CD4-positive, alpha-beta T cell (primary cell): Measurements from ENCODE around the gene PDCD10. TPM values are rescaled to one million over a fixed set of nuclear protein-coding genes. Genes with fewer than 3 reads are reported as not detected.

ENCODE experiments used
- ATAC-seq: fragments of 200-7000 bp; cut with Tn5 transposase; one replicate; pipeline ENCODE4 v1.10.0; 2022; ENCODE audit warnings: mild to moderate bottlenecking; ENCODE audit not compliant: poor library complexity
- CTCF ChIA-PET: fragments of 350-600 bp; sonication (Branson Sonifier 250); formaldehyde crosslinking; loops from one replicate; lab custom pipeline; 2021; ENCODE audit warnings: antibody characterized with exemption, inconsistent platforms; lab: Charles Lee
- POLR2A ChIA-PET: fragments of 350-600 bp; sonication (Branson Sonifier 250); formaldehyde crosslinking; loops from one replicate; lab custom pipeline; 2021; ENCODE audit warnings: antibody characterized with exemption, inconsistent platforms; lab: Charles Lee
- DNase-seq, 14 experiments: peaks; one replicate each; pipeline ENCODE4 v3.0.0-alpha.2; 2013 to 2020; ENCODE audit warnings: mixed read lengths in 2 of 14
- H3K27ac ChIP-seq, 2 donors: one replicate each; pipeline versions ENCODE4 v1.5.1 to v1.7.0; 2013; ENCODE audit warnings: low read length in 2 of 2, low read depth in 1 of 2, mild to moderate bottlenecking in 1 of 2
- H3K27me3 ChIP-seq, 2 experiments: 1 replicate in 1 of 2; 2 replicates in 1 of 2; pipeline versions ENCODE4 v1.6.1 to v1.7.0; 2013; ENCODE audit warnings: low read length in 2 of 2, control low read depth in 1 of 2, mild to moderate bottlenecking in 1 of 2, moderate library complexity in 1 of 2; ENCODE audit not compliant: insufficient read depth in 2 of 2, control insufficient read depth in 1 of 2
- H3K36me3 ChIP-seq: one replicate; pipeline ENCODE4 v1.6.1; 2013; ENCODE audit warnings: low read length, control low read depth; ENCODE audit not compliant: insufficient read depth
- H3K4me1 ChIP-seq: one replicate; pipeline ENCODE4 v1.6.1; 2013; ENCODE audit warnings: low read length, control low read depth; ENCODE audit not compliant: insufficient read depth
- H3K4me3 ChIP-seq: one replicate; pipeline ENCODE4 v1.5.1; 2013; ENCODE audit warnings: mild to moderate bottlenecking, low read length, moderate library complexity
- H3K9me3 ChIP-seq, 2 experiments: 1 replicate in 1 of 2; 2 replicates in 1 of 2; pipeline versions ENCODE4 v1.6.1 to v1.7.0; 2013; ENCODE audit warnings: low read length in 2 of 2, mild to moderate bottlenecking in 2 of 2, control low read depth in 1 of 2, moderate library complexity in 1 of 2; ENCODE audit not compliant: control insufficient read depth in 1 of 2, insufficient read depth in 1 of 2
- H3K27ac Mint-ChIP-seq: one replicate; pipeline ENCODE4 v1.8.0; 2020; ENCODE audit warnings: mixed read lengths
- H3K27me3 Mint-ChIP-seq: one replicate; pipeline ENCODE4 v1.8.0; 2021; ENCODE audit warnings: mixed read lengths
- H3K36me3 Mint-ChIP-seq: one replicate; pipeline ENCODE4 v1.8.0; 2021; ENCODE audit warnings: low read depth, mixed read lengths
- H3K4me1 Mint-ChIP-seq: one replicate; pipeline ENCODE4 v1.8.0; 2021; ENCODE audit warnings: low read depth, mixed read lengths
- H3K4me3 Mint-ChIP-seq: one replicate; pipeline ENCODE4 v1.8.0; 2020; ENCODE audit warnings: mild to moderate bottlenecking, mixed read lengths
- H3K9me3 Mint-ChIP-seq: one replicate; pipeline ENCODE4 v1.8.0; 2020; ENCODE audit warnings: mixed read lengths
- intact Hi-C, 2 experiments: fragments of 100-400 bp; cut with DNase I in 1 of 2; cut with micrococcal nuclease in 1 of 2; formaldehyde crosslinking; loops; one replicate each; pipeline versions ENCODE4 v1.15.1 to v1.9.0; 2023 to 2025; cut with DNase I, micrococcal nuclease
- total RNA-seq, 174 experiments: library from RNA in 2 of 174; stranded (reverse) in 2 of 174; gene quantifications; one replicate each; pipeline ENCODE4 v1.2.3 and lab custom pipeline; 2021 to 2026
- TF ChIP-seq, protein P1 (sequence below): fragments of 200-600 bp; IDR thresholded peaks from one replicate; pipeline ENCODE4 v1.8.0; 2022; ENCODE audit warnings: antibody characterized with exemption, mild to moderate bottlenecking

PDCD10 gene
- total RNA-seq, 2 experiments from 2014 or later = 19.0 to 22.8 TPM

DNA sequence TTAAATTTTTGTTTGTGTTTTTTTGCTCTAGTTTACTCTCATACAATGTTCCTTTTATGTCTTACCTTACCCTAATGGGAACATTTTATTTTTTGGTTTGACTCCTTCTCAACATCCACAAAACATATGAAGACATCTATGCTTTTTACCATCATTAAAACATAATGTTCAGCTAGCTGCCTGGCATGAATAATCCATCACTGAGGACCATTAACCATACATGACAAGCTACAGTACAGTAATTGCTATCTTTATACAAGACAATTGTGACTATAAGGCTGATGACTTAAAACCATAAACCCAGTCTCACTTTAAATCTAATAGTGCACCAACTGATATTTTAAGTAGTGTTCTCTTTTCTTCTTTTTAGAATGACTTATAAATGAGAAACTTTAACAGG is 14.5 kb upstream of the PDCD10 start:
- intact Hi-C loops = no loop called here
- Histone ChIP-seq H3K36me3 (no peaks in the 10 kb centered on the region), H3K27me3 (no peaks in the 10 kb centered on the region), H3K27ac (no peak overlapping the region), H3K4me3 (no peak overlapping the region), H3K9me3 (no peaks in the 10 kb centered on the region), H3K4me1 (no peaks in the 10 kb centered on the region)
- ChIA-PET POLR2A (no interaction called here), CTCF (interaction anchor here (0.8 kb wide), 1 partner anchor 13 kb away, joined by 4 read pairs; no protein-coding TSS in a partner anchor)
- Mint-ChIP-seq H3K4me1 (peaks cover 9% of the 10 kb centered on the region), H3K27ac (no peak overlapping the region), H3K36me3 (no peaks in the 10 kb centered on the region), H3K4me3 (no peak overlapping the region), H3K9me3 (no peaks in the 10 kb centered on the region), H3K27me3 (no peaks in the 10 kb centered on the region)
- DNase-seq (no peak), ATAC-seq (no peak)
- TF ChIP-seq, protein P1, sequence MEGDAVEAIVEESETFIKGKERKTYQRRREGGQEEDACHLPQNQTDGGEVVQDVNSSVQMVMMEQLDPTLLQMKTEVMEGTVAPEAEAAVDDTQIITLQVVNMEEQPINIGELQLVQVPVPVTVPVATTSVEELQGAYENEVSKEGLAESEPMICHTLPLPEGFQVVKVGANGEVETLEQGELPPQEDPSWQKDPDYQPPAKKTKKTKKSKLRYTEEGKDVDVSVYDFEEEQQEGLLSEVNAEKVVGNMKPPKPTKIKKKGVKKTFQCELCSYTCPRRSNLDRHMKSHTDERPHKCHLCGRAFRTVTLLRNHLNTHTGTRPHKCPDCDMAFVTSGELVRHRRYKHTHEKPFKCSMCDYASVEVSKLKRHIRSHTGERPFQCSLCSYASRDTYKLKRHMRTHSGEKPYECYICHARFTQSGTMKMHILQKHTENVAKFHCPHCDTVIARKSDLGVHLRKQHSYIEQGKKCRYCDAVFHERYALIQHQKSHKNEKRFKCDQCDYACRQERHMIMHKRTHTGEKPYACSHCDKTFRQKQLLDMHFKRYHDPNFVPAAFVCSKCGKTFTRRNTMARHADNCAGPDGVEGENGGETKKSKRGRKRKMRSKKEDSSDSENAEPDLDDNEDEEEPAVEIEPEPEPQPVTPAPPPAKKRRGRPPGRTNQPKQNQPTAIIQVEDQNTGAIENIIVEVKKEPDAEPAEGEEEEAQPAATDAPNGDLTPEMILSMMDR = no peak

DNA sequence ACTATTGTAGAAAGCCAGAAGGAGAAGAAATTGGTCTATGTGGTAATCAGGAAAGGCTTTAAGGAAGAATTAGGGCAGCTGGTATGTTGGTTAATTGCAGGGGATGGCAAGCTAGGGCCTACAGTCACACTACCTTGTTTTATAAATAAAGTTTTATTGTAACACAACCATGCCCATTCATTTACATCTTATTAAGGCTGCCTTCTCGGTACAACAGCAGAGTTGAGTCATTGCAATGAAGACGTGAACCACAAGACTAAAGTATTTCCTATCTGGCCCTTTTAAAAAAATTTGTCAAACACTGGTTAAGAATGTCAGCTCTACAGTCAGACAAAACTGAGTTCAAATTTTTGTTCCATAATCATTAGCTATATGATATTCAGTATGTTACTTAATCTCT is 9.1 kb upstream of the PDCD10 start:
- intact Hi-C loops = no loop called here
- DNase-seq (no peak), ATAC-seq (no peak)
- TF ChIP-seq, protein P1 = no peak
- ChIA-PET CTCF (interaction anchor here (0.6 kb wide), 1 partner anchor 22 kb away, joined by 3 read pairs; no protein-coding TSS in a partner anchor), POLR2A (no interaction called here)
- Mint-ChIP-seq H3K27ac (no peak overlapping the region), H3K9me3 (no peaks in the 10 kb centered on the region), H3K36me3 (no peaks in the 10 kb centered on the region), H3K4me1 (peaks cover 7% of the 10 kb centered on the region), H3K27me3 (no peaks in the 10 kb centered on the region), H3K4me3 (no peak overlapping the region)
- Histone ChIP-seq H3K9me3 (no peaks in the 10 kb centered on the region), H3K4me3 (no peak overlapping the region), H3K27ac (no peak overlapping the region), H3K4me1 (no peaks in the 10 kb centered on the region), H3K27me3 (no peaks in the 10 kb centered on the region), H3K36me3 (no peaks in the 10 kb centered on the region)

DNA sequence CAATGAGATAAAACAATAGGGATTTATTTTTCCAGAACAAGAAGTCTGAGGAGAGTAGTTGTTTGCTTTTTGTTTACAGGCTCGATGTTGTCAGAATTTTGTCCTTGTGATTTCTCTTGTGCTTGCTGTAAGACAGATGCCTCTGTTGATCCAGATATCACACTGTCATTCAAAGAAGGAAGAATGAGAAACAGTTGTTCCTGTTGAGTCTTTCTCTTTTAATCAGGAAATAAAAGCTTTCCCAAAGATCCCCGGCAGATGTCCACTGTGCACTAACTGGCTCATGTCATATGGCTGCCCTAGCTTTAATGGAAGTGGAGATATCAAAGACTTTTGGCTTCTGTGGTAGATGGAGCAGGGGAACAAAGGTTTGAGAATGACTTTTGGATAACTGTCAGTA is 7.6 kb upstream of the PDCD10 start:
- H3K36me3 ChIP-seq = no peaks in the 10 kb centered on the region
- Mint-ChIP-seq H3K36me3 (no peaks in the 10 kb centered on the region), H3K4me3 (no peak overlapping the region), H3K4me1 (peaks cover 14% of the 10 kb centered on the region), H3K27me3 (no peaks in the 10 kb centered on the region), H3K9me3 (no peaks in the 10 kb centered on the region), H3K27ac (no peak overlapping the region)
- no peaks in the 10 kb centered on the region for H3K4me1 ChIP-seq
- POLR2A ChIA-PET = interaction anchor here (0.9 kb wide), 1 partner anchor 362 kb away, joined by 3 read pairs; the partner anchor contains the start of gene ZBBX
- no peak overlapping the region for H3K27ac ChIP-seq
- intact Hi-C loops = no loop called here
- H3K9me3 ChIP-seq = no peaks in the 10 kb centered on the region
- ATAC-seq (no peak), DNase-seq (no peak)
- no peaks in the 10 kb centered on the region for H3K27me3 ChIP-seq
- no peak overlapping the region for H3K4me3 ChIP-seq
- CTCF ChIA-PET = interaction anchor here (1.5 kb wide), 1 partner anchor 13 kb away, joined by 4 read pairs; no protein-coding TSS in a partner anchor
- TF ChIP-seq, protein P1 = no peak
